ENCODE data around the gene SGIP1. TPM values are rescaled to one million over a fixed set of nuclear protein-coding genes. Genes with fewer than 3 reads are reported as not detected.

The SGIP1 gene
- total RNA-seq, 1 donor from 2014 or later = 34.1 TPM

Other genes with a start within 250 kb of the SGIP1 start
- gene DYNLT5, start 218.3 kb downstream of the SGIP1 start, total RNA-seq = 0.22 and 0.40 TPM in 2 replicates